Measurements from ENCODE around the gene SRRM4. TPM values are rescaled to one million over a fixed set of nuclear protein-coding genes. Genes with fewer than 3 reads are reported as not detected.

SRRM4 gene
- total RNA-seq, 1 experiment from 2014 or later, result 1.4 TPM

- Histone ChIP-seq H3K4me1 (ENCODE audit: insufficient read depth, low read length) (peaks cover 3% of the 10 kb centered on the region; the same call in 1 of the 2 replicates), H3K23ac (ENCODE audit: insufficient read length, low read depth, low read length) (no peak overlapping the region), H3K79me2 (ENCODE audit: insufficient read depth, low read length) (no peaks in the 10 kb centered on the region), H4K20me1 (ENCODE audit: control insufficient read depth, insufficient read depth, insufficient read length) (no peaks in the 10 kb centered on the region), H3K79me1 (ENCODE audit: insufficient read depth, low read depth, low read length, poor library complexity, severe bottlenecking) (no peaks in the 10 kb centered on the region), H3K9me3 (ENCODE audit: control insufficient read depth, low read depth, low read length) (no peaks in the 10 kb centered on the region), H3K9ac (ENCODE audit: extremely low read depth, insufficient read length, low read length) (no peak overlapping the region), H3K27me3 (ENCODE audit: insufficient read depth, low read length) (no peaks in the 10 kb centered on the region), H3K4me2 (ENCODE audit: insufficient read depth, insufficient read length, low read length) (peak overlapping the region; percentile 52), H3K56ac (ENCODE audit: insufficient read length, low read depth, low read length) (no peak overlapping the region), H3K23me2 (ENCODE audit: insufficient read length, low read depth, low read length, poor library complexity, severe bottlenecking) (peaks cover 6% of the 10 kb centered on the region), H3K18ac (ENCODE audit: insufficient read length, low read depth, low read length) (no peak overlapping the region), H2BK15ac (ENCODE audit: low read depth, low read length) (no peak overlapping the region), H3T11ph (ENCODE audit: low read length) (no peak overlapping the region), H4K91ac (ENCODE audit: insufficient read length, low read depth, low read length) (no peak overlapping the region), H4K8ac (replicated peaks; ENCODE audit: insufficient read length, low read depth, low read length) (no peak overlapping the region), H2BK5ac (ENCODE audit: insufficient read length, low read length) (no peak overlapping the region), H3K14ac (ENCODE audit: insufficient read depth, low read length) (no peak overlapping the region), H2BK12ac (ENCODE audit: insufficient read length, low read depth, low read length) (no peak overlapping the region), H4K5ac (ENCODE audit: insufficient read length, low read depth, low read length) (no peak overlapping the region), H2BK120ac (ENCODE audit: low read depth, low read length, poor library complexity, severe bottlenecking) (no peak overlapping the region), H2AK5ac (ENCODE audit: insufficient read length, low read length) (no peak overlapping the region), H3K4ac (ENCODE audit: low read depth, low read length) (no peak overlapping the region), H3K27ac (ENCODE audit: insufficient read length, low read depth, low read length) (no peak overlapping the region), H2AFZ (ENCODE audit: low read length) (no peak overlapping the region), H2BK20ac (ENCODE audit: low read depth, low read length, poor library complexity, severe bottlenecking) (no peak overlapping the region)
- TF ChIP-seq CTCF (conservative IDR thresholded peaks at IDR 0.05), result no peak
- Mint-ChIP-seq H3K9me3 (no peaks in the 10 kb centered on the region), H3K36me3 (ENCODE audit: insufficient read depth in 1 of 3, low read depth in 3 of 3) (no peaks in the 10 kb centered on the region), H3K4me3 (no peak overlapping the region; a peak in 1 of 5 replicates), H3K27ac (0 out of 7 replicates have a peak overlapping the region, but pooled peaks of 1 of the 3 experiments have one; percentile 19), H3K4me1 (peaks cover 52 to 62% of the 10 kb centered on the region in 2 experiments), H3K27me3 (ENCODE audit: low read depth) (peaks cover 5% of the 10 kb centered on the region)
- peak; percentile 52 for DNase-seq
- no CpG with 5 or more reads among the region's 15 CpGs for WGBS (ENCODE audit: extremely low coverage, insufficient read length, low lambda C conversion rate)
Measured at GRCh38 chr12:119177724-119178380, 196.5 kb downstream of the SRRM4 start.

All from H9 (cell line).